SK-N-SH treated with all-trans-retinoic acid at 6 μM for 48 hours (cell line): ENCODE data around the gene SELENOW.
"Not testable (repeated sequence)": the region's sequence is repeated elsewhere in the genome, so short reads cannot be mapped to it uniquely, and the experiment has no call there.

Source experiments
- PPARA ChIP-seq: fragments of 250-450 bp; sonication (Bioruptor Pico); IDR thresholded peaks from 2 replicates; pipeline ENCODE4 v1.5.0; 2020; ENCODE audit warnings: mild to moderate bottlenecking, borderline replicate concordance
- RARB ChIP-seq: fragments of 250-450 bp; sonication (Bioruptor Pico); IDR thresholded peaks from 2 replicates; pipeline ENCODE4 v1.8.0; 2021; ENCODE audit warnings: mild to moderate bottlenecking, moderate library complexity
- TCF4 ChIP-seq: fragments of 250-450 bp; sonication (Bioruptor Pico); IDR thresholded peaks from 2 replicates; pipeline ENCODE4 v1.8.0; 2021; ENCODE audit warnings: mild to moderate bottlenecking, moderate library complexity, borderline replicate concordance
- TSHZ2 ChIP-seq: fragments of 250-450 bp; sonication (Bioruptor Pico); IDR thresholded peaks from 2 replicates; pipeline ENCODE4 v1.5.0; 2020; ENCODE audit warnings: mild to moderate bottlenecking, moderate library complexity
- ZFP30 ChIP-seq: fragments of 450-650 bp; formaldehyde crosslinking; IDR thresholded peaks from 2 replicates; pipeline ENCODE4 v1.5.0; 2022; ENCODE audit warnings: mild to moderate bottlenecking, moderate library complexity
- ZNF565 ChIP-seq: fragments of 450-650 bp; formaldehyde crosslinking; conservative IDR thresholded peaks from 2 replicates; pipeline ENCODE4 v1.5.0; 2020; ENCODE audit warnings: low read depth, mild to moderate bottlenecking, moderate library complexity
- ZNF70 ChIP-seq: fragments of 450-650 bp; formaldehyde crosslinking; IDR thresholded peaks from 2 replicates; pipeline ENCODE4 v1.5.0; 2020; ENCODE audit warnings: mild to moderate bottlenecking, moderate library complexity
- TF ChIP-seq, protein P1 (sequence below): fragments of 250-450 bp; sonication (Bioruptor Pico); IDR thresholded peaks from 2 replicates; pipeline ENCODE4 v1.5.1; 2021; ENCODE audit warnings: mild to moderate bottlenecking, moderate library complexity
- TF ChIP-seq, protein P2 (sequence below): fragments of 250-450 bp; sonication (Bioruptor Pico); IDR thresholded peaks from 2 replicates; pipeline ENCODE4 v1.8.0; 2020; ENCODE audit warnings: mild to moderate bottlenecking, moderate library complexity, borderline replicate concordance
- TF ChIP-seq, protein P3 (sequence below): fragments of 250-450 bp; sonication (Bioruptor Pico); IDR thresholded peaks from 2 replicates; pipeline ENCODE4 v1.5.1; 2020; ENCODE audit warnings: low read depth, mild to moderate bottlenecking, moderate library complexity

DNA sequence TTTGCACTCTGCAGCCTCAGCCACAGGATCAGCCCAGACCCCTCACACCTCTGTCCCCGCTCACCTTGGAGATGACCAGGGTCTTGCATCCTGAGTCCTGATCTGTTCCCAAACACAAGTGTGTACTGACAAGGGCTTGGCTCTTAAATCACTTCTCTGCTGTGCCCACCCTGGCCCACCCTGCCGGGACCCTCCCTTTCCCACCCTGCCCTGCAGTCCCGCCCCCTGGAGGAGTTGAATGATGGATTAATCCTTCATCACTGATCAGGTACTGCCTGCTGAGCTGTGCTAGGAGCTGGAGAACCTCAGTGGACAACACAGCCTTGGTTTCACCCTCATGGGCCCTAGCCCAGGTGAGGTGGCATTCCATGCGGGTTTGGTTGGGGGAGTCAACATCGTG, 25.9 kb downstream of the SELENOW start, which contains the start of gene TPRX1:
- not testable (repeated sequence) for TF ChIP-seq RARB (CRISPR knock-in tag); TCF4 (CRISPR knock-in tag); ZNF70 (CRISPR knock-in tag); ZNF565; ZFP30 (CRISPR knock-in tag); TSHZ2 (CRISPR knock-in tag); PPARA (CRISPR knock-in tag)
- TF ChIP-seq, protein P1, sequence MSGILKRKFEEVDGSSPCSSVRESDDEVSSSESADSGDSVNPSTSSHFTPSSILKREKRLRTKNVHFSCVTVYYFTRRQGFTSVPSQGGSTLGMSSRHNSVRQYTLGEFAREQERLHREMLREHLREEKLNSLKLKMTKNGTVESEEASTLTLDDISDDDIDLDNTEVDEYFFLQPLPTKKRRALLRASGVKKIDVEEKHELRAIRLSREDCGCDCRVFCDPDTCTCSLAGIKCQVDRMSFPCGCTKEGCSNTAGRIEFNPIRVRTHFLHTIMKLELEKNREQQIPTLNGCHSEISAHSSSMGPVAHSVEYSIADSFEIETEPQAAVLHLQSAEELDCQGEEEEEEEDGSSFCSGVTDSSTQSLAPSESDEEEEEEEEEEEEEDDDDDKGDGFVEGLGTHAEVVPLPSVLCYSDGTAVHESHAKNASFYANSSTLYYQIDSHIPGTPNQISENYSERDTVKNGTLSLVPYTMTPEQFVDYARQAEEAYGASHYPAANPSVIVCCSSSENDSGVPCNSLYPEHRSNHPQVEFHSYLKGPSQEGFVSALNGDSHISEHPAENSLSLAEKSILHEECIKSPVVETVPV (CRISPR knock-in tag): not testable (repeated sequence)
- TF ChIP-seq, protein P2, sequence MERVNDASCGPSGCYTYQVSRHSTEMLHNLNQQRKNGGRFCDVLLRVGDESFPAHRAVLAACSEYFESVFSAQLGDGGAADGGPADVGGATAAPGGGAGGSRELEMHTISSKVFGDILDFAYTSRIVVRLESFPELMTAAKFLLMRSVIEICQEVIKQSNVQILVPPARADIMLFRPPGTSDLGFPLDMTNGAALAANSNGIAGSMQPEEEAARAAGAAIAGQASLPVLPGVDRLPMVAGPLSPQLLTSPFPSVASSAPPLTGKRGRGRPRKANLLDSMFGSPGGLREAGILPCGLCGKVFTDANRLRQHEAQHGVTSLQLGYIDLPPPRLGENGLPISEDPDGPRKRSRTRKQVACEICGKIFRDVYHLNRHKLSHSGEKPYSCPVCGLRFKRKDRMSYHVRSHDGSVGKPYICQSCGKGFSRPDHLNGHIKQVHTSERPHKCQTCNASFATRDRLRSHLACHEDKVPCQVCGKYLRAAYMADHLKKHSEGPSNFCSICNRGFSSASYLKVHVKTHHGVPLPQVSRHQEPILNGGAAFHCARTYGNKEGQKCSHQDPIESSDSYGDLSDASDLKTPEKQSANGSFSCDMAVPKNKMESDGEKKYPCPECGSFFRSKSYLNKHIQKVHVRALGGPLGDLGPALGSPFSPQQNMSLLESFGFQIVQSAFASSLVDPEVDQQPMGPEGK (CRISPR knock-in tag): not testable (repeated sequence)
- TF ChIP-seq, protein P3, sequence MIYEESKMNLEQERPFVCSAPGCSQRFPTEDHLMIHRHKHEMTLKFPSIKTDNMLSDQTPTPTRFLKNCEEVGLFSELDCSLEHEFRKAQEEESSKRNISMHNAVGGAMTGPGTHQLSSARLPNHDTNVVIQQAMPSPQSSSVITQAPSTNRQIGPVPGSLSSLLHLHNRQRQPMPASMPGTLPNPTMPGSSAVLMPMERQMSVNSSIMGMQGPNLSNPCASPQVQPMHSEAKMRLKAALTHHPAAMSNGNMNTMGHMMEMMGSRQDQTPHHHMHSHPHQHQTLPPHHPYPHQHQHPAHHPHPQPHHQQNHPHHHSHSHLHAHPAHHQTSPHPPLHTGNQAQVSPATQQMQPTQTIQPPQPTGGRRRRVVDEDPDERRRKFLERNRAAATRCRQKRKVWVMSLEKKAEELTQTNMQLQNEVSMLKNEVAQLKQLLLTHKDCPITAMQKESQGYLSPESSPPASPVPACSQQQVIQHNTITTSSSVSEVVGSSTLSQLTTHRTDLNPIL (CRISPR knock-in tag): not testable (repeated sequence)
